ENCODE data around the gene ANKRD52. TPM values are rescaled to one million over a fixed set of nuclear protein-coding genes. Genes with fewer than 3 reads are reported as not detected.

ANKRD52 gene
- total and polyA plus RNA-seq, 2 experiments from 2014 or later: 20.3 to 25.2 TPM

GRCh38 chr12:56208006-56208405 is 50.2 kb downstream of the ANKRD52 start:
- no peaks in the 10 kb centered on the region for H3K27me3 Mint-ChIP-seq (ENCODE audit: insufficient read depth, low read depth, poor library complexity)
- Histone ChIP-seq H3K79me2 (replicated peaks; ENCODE audit: insufficient read depth) (no peaks in the 10 kb centered on the region), H3F3A (replicated peaks; ENCODE audit: low read depth) (peaks cover 32% of the 10 kb centered on the region), H2AFZ (no peak overlapping the region), H3K9me2 (ENCODE audit: insufficient read depth) (no peaks in the 10 kb centered on the region), H3K27me3 (ENCODE audit: insufficient read depth) (no peaks in the 10 kb centered on the region), H3K27ac (ENCODE audit: low read depth) (no peak overlapping the region), H3K4me2 (no peak overlapping the region), H3K4me1 (ENCODE audit: insufficient read depth) (no peaks in the 10 kb centered on the region), H3K36me3 (ENCODE audit: insufficient read depth) (peaks cover 54% of the 10 kb centered on the region), H4K20me1 (replicated peaks; ENCODE audit: insufficient read depth) (peaks cover 15% of the 10 kb centered on the region), H3K4me3 (no peak overlapping the region)
- no peaks in the 10 kb centered on the region; the same call in 2 of the 3 replicates for H3K4me1 Mint-ChIP-seq
- no peak overlapping the region for H3K4me3 Mint-ChIP-seq
- ATAC-seq: no peak
- H3K36me3 Mint-ChIP-seq (ENCODE audit: low read depth): peaks cover 89% of the 10 kb centered on the region
- no peaks in the 10 kb centered on the region for H3K9me3 Mint-ChIP-seq
- TF ChIP-seq EZH2phosphoT487 (IDR thresholded peaks at IDR 0.05; ENCODE audit: unreplicated experiment): no peak
- no peak for TF ChIP-seq STAT1 (IDR thresholded peaks at IDR 0.05; ENCODE audit: unreplicated experiment)
- no peak for TF ChIP-seq ZNF331 (CRISPR knock-in tag; IDR thresholded peaks at IDR 0.05; ENCODE audit: low read depth)
- no peak for TF ChIP-seq CREB1 (CRISPR knock-in tag; IDR thresholded peaks at IDR 0.05; ENCODE audit: low read depth)
- TF ChIP-seq REST (IDR thresholded peaks at IDR 0.05; ENCODE audit: unreplicated experiment): no peak
- no peak for TF ChIP-seq ETS1 (IDR thresholded peaks at IDR 0.05)
- TF ChIP-seq ZNF114 (CRISPR knock-in tag; IDR thresholded peaks at IDR 0.05): no peak
- no peak for TF ChIP-seq JUNB (IDR thresholded peaks at IDR 0.05; ENCODE audit: unreplicated experiment)
- TF ChIP-seq ZNF462 (CRISPR knock-in tag; IDR thresholded peaks at IDR 0.05): no peak
- TF ChIP-seq CTCF (conservative IDR thresholded peaks at IDR 0.05; ENCODE audit: low read depth in 2 of 2): no peak
- no peak for DNase-seq (ENCODE audit: low spot score)
- H3K27ac Mint-ChIP-seq: no peak overlapping the region
